Activated CD8-positive, alpha-beta memory T cell treated with anti-CD3 and anti-CD28 coated beads, Interleukin-2, amount 50 U/mL, for 4 hours (primary cell): ENCODE results near the gene ARVCF.
A peak's percentile ranks its signal among the peaks of the same experiment; 100 is the strongest.

Experiments used
- DNase-seq: peaks from one replicate; pipeline ENCODE4 v3.0.0-alpha.2; 2020

Gene ARVCF

GRCh38 chr22:20016734-20017621, at the start of gene ARVCF:
Gene ARVCF (minus strand): TSS chr22:20016823. CDS start chr22:19990794, 26,029 bp downstream.
- DNase-seq: peak; percentile 91

GRCh38 chr22:20065896-20066616, 49.4 kb upstream of the ARVCF start:
- DNase-seq: no peak

GRCh38 chr22:20064545-20065262, 48.1 kb upstream of the ARVCF start:
- no peak for DNase-seq

- no peak for DNase-seq
Measured at GRCh38 chr22:20064140-20064480, 47.5 kb upstream of the ARVCF start.

- no peak for DNase-seq
Measured at GRCh38 chr22:20063271-20064139, 46.9 kb upstream of the ARVCF start.

GRCh38 chr22:20062766-20063083, 46.1 kb upstream of the ARVCF start:
- DNase-seq: no peak

- DNase-seq: no peak
Measured at GRCh38 chr22:20062043-20062765, 45.6 kb upstream of the ARVCF start.

GRCh38 chr22:20061481-20061861, 44.8 kb upstream of the ARVCF start:
- DNase-seq: no peak

- DNase-seq: no peak
Measured at GRCh38 chr22:20060700-20061480, 44.3 kb upstream of the ARVCF start.

GRCh38 chr22:20058989-20059770, 42.6 kb upstream of the ARVCF start:
- DNase-seq: no peak

- no peak for DNase-seq
Measured at GRCh38 chr22:20057596-20058268, 41.1 kb upstream of the ARVCF start.

- DNase-seq: no peak
Measured at GRCh38 chr22:20056696-20057386, 40.2 kb upstream of the ARVCF start.

GRCh38 chr22:20056161-20056560, 39.5 kb upstream of the ARVCF start:
- DNase-seq: no peak

- no peak for DNase-seq
Measured at GRCh38 chr22:20055654-20056053, 39.0 kb upstream of the ARVCF start.

- DNase-seq: no peak
Measured at GRCh38 chr22:20055144-20055543, 38.5 kb upstream of the ARVCF start.

GRCh38 chr22:20054485-20054884, 37.9 kb upstream of the ARVCF start:
- DNase-seq: no peak

GRCh38 chr22:20054034-20054427, 37.4 kb upstream of the ARVCF start:
- DNase-seq: no peak

- DNase-seq: no peak
Measured at GRCh38 chr22:20053407-20054033, 36.9 kb upstream of the ARVCF start.
